ENCODE measurements around the gene DOK5.

The DOK5 gene

DNA sequence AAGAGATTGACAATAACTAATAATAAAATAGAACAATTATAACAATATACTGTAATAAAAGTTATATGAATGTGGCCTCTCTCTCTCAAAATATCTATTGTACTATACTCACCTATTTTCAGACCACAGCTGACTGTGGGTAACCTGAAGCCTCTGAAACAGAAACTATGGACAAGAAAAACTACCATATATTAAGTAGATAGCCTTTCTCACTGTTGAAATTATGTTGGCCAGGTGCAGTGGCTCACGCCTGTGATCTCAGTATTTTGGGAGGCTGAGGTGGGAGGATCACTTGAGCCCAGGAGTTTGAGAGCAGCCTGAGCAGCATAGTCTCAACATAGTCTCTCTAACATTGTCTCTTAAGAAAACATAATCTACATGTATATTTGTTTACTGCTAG lies 89.9 kb downstream of the DOK5 start:
- DNase-seq: no peak

DNA sequence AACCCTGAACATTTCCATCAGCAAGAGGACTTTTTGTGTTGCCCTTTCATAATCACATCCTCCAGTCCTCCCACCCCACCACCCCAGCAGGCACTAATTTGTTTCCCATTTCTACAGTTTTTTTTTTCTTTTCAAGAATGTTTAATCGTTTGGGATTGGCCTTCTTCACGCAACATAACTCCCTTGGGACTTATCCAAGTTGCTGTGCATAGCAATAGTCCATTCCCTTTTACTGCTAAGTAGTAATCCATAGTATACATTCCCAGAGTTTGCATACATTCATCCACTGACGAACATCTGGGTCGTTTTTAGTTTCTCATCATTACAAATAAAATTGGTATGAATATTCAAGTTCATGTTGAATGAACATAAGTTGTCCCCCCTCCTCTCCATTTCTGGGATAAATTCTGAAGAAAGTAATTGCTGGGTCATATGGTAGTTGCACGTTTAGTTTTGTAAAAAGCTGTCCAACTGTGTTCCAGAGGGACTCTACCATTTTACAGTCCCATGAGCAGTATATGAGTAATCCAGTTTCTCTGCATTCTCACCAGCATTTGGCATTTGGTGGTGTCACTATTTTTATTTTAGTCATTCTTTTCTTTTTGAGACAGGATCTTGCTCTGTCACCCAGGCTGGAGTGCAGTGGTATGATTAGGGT lies 90.8 kb downstream of the DOK5 start:
- DNase-seq: no peak

DNA sequence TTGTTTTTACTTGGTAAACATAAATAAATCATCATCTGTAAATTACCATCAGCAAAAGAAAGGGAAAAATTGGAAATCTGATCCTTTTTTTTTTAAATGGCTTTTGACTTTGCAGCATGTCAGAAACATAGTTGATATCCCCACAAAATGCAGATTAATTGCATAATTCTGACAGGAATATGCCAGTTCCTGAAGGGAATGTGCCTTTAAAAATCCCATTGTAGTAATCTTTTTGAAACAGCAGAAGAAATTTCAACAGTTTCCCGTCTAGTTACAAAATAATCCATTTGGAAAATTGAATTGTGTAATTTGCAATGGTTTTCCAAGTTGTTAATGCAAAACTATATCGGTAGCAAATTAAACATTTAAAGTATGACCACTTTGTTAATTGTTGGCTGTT lies 95.2 kb downstream of the DOK5 start:
- DNase-seq: no peak

DNA sequence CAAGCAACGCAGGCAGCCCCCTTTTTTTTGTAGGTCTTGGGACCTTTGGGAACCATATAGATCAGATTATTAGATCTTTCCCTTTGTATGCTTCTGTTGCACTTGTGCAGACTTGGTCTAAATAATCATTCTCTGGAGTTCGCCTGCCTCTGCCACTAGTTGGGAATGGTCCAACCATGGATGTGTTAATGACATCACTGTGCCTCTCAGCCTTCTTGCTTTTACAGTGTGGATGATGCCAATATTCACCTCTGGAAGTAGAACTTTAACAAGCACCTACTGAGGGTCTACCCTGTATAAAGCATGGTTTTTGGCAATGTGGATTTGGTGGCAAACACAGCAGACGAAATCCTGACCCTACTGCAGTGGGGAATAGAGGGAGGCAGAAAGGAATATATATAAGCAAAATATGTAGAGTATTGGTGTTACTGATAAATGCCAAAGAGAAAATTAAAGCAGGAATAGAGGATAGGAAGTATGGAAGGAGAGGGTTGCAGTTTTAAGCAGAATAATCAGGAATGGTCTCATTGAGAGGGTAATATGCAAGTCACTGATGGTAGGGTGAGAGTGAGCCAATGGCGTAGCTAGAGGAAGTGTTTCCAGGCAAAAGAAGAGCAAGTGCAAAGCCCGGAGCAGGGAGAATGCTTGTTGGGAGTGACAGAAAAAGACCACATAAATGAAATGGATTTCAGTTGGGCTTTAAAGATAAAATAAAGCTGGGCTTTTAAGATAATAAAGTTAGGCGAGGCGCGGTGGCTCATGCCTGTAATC lies 97.5 kb downstream of the DOK5 start:
- no peak for DNase-seq

DNA sequence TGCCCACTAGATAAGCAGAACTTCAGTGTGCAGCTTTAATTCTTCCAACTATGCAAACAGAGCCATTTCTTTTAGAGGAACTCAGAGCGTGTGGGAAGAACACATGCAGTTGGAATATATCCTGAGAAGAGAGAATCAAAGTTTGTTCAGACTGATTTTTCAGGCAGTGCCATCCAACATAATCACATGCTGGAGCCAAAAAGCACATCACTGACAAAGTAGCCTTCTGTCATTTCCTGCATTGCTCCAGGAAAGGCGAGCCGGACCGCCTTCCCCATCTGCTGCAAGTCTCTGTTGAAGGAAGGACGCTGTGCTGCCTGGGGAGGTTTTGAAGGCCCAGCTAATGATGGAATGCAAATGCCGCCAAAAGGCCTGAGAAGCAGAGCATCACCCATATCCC lies 98.4 kb downstream of the DOK5 start:
- DNase-seq: no peak

DNA sequence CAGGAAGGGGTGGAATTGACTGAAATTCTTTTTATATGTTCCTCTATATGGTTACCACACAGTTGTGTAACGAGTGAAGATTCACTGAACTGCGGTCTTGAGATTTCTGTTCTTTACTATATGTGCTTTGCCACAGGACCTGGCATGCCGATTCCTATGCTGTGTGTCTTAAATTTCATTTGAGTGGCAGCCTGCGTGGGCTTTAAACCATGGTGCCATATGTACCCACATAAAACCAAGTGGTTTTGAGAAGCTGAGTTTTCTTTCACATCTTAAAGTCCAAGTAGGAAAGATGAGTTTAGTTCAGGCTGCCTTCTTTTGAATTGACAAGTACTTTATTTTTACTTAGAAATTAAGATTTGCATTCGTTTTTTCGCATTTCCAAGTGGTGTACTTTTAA lies 101.1 kb downstream of the DOK5 start:
- DNase-seq: no peak

DNA sequence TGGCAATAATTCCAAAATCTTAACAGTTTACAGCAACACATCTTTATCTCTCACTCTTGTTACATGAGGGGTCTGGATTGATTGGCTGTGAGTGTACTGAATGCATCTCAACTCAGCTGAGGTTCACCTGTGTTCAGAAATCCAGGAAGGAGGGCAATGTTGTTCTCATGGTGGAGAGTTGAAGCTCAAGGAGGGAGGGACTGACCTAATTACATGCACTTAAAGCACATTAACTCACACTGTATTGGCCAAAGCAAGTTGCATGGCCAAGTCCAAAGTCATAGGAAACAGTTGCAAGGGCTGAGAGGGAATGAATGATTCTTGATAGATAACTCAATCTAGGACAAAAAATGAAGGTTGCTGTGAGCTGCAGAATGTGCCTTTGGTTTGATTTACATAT lies 102.2 kb downstream of the DOK5 start:
- no peak for DNase-seq

DNA sequence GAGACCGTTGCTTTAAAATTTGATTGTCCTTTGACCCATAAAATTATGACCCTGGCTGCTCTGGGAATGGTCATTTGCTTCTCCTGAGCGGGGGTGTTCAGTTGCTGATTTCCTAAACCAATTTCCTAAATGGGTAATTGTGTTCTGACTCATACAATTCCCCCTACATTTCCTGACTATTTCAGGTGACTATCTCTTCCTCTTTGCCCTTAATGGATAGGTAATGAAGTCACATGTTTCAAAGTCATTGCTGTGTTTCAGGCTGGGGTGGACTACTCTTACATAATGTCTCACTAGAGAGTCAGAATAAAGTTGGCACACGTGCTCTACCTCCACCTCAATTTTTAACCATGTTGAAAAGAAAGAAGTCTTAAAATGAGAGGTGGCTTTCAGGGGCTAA lies 109.8 kb downstream of the DOK5 start:
- DNase-seq: no peak

DNA sequence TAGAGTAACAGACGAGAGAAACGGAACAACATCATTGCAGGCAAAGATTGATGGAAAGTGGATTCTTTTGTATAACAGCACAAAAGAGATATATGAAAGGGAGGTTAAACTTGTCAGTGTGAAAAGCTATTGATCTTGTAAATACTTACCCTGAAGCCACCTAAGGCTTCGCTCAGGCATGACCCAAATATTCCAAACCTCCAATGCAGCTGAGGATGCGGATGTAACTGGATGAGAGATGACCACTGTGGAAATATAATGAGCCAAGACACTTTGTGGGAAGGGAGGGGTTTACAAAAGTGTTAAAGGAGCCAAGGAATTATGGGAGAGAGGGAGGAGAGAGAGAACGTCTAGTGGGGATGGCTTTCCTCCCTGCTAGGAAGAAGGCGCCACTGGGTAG lies 112.0 kb downstream of the DOK5 start:
- DNase-seq: no peak

DNA sequence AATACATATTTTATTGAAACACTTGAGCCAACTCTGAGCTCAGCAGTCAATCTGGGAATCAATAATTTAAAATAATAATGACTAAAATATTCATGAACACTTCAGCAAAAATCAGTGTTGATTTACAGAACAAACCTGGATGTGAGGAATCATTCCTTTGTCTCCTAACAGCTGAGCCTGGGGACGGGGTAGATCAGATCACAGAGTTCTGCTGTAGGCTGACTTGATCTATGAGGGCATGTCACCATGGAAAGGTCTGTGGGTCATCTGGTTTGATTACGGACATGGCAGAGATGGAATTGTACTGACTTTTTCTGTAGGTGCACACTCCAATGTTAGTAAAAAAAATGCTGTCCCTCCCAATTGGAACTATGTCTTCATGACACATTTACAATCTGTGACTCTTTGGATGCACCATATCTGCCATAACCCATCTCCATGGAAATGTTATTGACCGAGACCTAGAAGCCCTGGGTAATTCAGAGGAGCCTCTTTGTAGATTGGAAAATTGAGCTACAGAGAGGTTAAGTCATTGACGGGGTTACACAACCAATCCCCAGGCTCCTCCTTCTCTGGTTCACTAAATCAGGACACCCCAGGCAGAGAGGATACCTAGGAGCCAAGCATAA lies 114.1 kb downstream of the DOK5 start:
- DNase-seq: no peak

DNA sequence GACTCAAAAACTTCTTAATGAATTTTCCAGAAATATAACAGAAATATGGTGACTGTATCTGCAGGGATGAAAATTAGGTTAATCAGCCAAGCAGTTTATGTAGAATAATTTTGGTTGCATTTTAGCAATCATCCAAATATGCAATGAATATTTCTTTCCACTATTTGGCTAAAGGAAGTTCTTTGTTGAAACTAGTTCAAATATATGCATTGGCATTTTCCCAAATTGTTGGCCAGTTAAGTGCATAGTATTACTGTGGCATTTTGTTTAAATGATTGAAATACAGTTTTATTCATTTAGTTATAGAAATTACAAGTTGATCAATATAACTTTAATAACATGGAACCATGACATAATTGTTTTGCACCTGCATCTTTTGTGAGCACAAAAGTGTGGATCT lies 115.5 kb downstream of the DOK5 start:
- no peak for DNase-seq

DNA sequence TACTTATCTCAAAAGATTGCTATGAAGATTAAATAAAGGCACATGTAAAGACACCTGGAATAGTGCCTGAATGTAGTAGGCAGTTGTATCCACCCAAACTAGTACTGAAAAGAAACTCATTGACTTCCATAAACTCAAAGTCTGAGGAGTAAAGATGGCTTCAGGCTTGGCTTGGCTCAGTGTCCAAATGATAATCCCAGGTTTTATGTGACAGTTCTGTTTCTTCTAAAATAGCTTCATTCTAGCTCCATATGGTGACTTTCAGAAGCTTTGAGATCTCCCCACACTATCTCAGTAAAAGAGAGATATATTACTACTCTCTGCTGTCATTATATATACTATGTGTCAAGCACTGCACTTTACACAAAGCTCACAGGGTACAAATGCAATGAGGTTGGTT lies 121.3 kb downstream of the DOK5 start:
- DNase-seq: no peak

DNA sequence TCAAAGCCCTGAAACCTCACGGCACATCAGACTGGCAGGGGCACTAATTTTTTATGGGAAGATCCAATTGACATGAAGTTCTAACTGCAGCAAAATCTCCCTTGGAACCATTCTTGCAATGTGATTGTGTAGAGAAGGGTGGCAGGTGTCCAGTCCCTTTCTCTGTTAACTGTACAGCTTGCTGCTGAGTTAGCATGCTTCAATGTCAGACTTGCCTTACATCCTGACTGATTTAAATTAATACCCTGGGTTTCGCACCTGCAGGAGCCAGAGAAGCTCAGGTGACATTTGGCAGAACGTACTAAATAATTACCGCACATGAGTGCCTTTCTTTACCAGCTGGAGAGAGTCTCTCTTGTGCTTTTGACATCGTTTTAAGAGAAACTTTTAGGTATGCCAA lies 123.0 kb downstream of the DOK5 start:
- peak; percentile 8 for DNase-seq

DNA sequence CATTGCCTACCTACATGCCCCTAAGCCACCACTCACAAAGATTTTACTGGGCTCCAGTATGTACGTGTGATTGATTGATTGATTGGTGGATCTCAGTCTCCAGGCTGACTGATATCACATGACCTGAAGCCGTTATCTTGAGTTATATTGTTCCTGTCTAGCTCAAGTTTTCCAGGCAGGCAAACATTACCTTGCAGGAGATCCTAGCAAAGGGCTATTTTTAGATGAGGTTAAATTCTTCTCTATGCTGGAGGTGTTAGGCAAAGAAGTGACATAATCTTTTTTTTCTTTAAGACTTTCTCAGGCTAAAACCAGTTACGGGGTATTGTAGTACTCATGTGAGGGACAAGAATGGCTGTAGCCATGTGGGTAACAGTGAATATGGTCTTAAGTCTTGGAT lies 125.2 kb downstream of the DOK5 start:
- DNase-seq: no peak

DNA sequence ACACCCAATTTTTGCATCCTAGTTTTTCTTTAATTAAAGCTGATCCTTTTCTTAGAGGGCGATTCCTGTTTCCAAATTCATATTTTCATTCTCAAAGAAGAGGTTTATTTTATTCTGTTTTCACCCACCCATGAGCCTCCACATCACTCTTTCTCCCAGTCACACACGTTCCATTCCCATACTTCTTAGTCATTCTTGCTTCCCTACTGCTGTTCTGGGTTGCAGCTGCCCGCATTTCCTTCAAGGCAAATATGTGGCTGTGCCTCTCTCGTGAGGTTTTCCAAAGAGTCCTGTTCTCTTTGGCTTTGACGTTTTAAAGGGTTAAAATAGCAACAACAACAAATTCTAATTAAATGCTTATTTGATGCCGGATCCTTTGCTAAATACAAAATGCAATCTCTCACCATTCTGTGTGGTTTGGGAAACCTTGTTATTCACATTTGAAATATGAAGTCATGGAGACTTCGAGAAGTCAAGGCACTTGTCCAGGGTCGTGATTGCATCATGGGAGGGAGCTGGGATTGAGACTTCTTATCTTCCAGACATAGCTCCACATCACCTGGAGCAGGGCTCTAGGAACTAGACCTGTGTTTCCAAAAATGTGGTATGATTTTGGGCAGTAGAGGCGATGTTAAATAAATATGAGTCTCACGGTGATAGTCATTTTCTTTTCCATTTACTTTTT lies 126.6 kb downstream of the DOK5 start:
- DNase-seq: no peak

DNA sequence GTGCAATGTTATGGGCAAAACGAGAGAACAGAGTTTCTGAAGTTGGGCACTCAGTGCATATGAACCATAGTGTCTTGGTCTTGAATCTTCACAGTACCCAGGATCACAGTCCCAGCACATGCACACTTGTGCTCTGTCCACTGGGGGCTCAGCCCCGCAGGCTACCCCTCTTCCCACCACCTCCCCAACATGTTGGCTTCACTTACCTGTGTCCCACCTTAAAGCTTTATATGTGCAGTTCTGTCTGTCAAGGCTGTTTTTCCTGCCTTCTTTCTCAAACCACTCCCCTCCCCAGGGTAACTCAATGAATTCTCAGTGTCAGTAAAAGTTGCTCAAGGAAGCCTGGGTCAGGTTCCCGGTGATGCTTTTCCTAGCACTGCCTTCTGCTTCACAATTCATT lies 129.9 kb downstream of the DOK5 start:
- no peak for DNase-seq

DNA sequence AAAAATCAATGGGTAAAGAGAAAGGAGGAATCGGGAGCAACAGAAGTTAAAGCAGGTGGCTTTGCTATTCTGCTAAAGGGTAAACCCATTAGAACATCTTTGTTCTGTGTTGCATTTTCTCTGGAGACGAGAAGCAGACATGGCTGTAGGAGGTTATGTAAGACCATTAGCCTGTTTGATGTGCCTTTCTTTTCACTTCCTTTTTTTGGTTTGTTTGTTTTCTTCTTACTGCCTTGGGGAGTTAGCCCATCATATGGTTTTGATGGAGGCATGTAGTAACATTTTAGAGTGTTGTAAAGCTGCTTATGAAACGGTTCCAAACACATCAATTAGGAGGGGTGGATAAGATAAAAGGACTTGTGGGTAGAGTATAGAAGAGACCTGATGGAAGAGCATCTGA lies 131.0 kb downstream of the DOK5 start:
- no peak for DNase-seq

DNA sequence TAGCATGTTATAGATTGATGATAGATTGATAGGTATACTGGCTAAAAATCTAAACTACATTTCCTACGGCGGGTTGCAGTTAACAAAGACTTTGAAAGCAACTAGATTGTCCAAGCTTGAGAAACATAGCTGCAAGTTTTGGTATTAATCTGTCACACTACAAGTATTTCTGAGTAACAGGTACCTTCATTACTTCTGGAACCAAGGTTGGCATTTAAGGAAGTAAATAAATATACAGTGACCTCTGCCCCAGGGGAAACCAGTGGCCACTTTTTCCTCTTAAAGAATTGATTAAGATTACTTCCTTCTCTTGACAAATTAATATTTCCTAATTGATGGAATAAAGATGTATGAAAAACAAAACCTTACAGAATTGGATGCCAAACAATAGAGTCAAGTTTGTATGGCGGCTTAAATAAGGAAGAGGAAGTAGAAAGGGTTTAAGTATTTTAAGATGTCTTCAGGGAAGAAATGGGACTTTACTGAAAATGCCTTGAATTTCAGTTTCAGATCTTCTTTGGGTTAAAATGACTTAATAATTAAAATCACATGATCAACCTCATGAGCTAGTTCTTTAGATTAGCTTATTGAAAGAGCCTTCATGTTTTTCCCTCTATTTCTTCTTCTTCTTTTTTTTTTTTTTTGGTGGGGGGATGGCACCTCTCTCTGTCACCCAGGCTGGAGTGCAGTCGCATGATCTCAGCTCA lies 132.8 kb downstream of the DOK5 start:
- DNase-seq: no peak

DNA sequence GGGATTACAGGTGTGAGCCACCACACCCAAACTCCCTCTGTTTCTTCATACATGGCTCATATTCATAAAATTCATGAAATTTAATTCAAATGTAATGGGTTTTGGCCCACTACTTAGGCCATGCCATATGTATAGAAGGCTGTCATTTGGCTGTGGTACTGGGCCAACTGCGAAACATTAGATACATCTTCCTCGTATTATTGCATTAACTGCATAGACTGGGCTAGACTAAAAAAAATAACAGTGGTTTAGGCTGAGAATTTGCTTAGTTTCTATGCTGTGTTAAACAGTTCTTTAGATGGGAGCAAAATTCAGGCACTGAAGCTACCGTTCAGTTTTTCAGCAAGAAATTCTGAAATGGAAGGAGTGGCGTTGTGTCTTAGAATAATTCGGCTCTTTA lies 133.6 kb downstream of the DOK5 start:
- no peak for DNase-seq

DNA sequence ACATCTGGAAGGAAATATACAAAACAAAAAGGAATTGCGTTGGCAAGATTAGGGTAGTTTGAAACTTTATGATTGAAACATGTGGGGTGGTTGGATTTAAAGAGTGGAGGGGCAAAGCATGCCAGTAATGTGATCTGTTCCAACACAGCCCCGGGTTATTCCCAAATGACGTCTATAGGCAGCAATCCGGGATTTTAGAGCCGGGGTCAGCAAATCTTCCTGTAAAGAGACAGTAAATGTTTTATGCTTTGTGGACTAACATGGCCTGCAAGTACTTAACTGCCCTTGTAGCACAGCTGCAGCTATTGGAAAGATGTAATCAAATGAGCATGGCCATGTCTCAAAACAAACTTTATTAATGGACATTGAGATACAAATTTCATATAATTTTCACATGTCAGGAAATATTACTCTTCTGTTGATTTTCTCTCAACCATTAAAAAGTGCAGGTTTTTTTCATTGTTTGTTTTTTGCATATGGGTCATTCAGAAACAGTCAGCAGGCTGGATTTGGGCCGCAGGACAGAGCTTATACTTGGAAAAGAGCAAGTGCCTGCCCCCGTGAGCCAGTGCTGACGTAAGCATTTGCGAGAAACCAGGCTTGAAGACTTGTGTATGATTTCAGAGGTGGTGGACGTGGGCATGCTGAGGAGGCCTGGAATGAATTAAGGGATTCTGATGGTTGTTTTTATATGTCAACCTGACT lies 136.5 kb downstream of the DOK5 start:
- DNase-seq: no peak

DNA sequence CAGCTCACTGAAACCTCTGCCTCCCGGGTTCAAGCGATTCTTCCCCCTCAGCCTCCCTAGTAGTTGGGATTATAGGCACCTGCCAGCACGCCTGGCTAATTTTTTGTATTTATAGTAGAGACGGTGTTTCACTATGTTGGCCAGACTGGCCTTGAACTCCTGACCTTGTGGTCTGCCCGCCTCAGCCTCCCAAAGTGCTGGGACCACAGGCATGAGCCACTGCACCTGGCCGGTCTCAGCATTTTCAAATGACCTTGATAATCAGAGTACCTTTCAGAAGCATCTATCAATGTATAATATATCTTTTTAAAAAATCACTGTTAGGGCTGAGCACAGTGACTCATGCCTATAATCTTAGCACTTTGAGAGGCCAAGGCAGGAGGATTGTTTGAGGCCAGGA lies 143.0 kb downstream of the DOK5 start:
- no peak for DNase-seq

DNA sequence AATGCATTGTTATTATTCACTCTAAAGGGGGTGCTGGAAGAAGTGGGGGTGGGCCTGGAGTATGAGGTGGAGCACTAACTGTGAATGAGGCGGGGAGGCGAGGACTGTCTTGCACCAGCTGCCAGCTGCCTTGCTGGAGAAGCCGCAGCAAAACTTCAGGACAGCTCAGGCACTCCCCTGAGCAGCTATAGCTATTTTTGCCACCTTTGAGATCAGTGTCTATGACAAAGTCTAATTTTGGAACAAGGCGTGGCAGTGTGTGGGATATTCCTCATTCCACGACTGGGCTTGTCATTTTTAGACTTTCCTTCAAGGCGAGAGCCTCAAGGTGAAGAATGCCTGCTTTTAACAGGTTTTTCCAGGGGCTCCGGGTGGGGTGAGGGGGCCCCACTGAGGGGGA lies 143.8 kb downstream of the DOK5 start:
- DNase-seq: no peak

DNA sequence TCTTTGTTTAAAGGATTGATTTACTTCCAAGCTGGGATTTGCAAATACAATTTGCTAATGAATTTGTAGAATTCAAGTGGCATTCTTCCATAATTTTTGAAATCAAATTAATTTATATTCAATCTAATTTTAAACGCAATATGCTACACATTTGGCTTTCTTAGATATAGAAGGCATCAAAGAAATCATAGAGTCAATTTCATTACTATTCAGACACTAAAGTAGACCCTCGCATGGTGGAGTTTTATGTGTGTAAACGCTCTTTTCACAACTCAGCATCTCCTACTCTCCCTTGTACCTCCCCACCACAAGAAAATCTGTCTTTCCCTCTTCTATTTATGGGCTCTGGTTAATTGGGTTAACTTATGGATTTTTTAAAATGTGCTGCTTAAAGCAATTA lies 144.3 kb downstream of the DOK5 start:
- DNase-seq: no peak
